Activated CD8-positive, alpha-beta memory T cell treated with anti-CD3 and anti-CD28 coated beads for 48 hours (primary cell): ENCODE measurements around the gene NVL.

Experiments
- DNase-seq, 3 experiments: peaks; one replicate each; pipeline ENCODE4 v3.0.0-alpha.2; 2020; ENCODE audit warnings: low read depth in 2 of 3, low spot score in 2 of 3

The NVL gene

GRCh38 chr1:224287714-224288113, 42.3 kb downstream of the NVL start:
- no peak for DNase-seq

- no peak for DNase-seq
These were observed 47.8 kb downstream of the NVL start for GRCh38 chr1:224282140-224282539.

GRCh38 chr1:224276771-224277487, 53.0 kb downstream of the NVL start:
- no peak for DNase-seq

- no peak for DNase-seq
These were observed 54.9 kb downstream of the NVL start for GRCh38 chr1:224274970-224275626.

DNA sequence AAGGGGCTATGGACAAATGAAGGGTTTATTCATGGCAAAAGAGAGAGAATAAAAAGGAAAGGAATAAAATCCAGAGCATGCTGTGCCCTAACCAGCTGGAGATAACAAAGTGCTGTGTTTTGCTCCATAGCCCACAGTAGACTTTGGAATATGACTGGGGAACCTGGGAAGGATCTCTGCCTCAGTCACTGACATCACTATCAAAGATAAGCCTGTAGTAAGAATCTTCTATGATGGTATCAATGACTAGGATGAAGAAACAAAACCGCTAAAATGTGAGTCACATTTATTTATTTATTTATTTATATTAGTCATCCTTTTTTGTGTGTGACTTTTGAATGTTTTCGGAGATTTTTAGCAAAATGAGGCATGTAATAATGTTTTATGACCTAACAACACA, 56.3 kb downstream of the NVL start:
- DNase-seq = no peak

GRCh38 chr1:224271106-224271505, 58.9 kb downstream of the NVL start:
- DNase-seq = no peak

GRCh38 chr1:224267925-224268324, 62.0 kb downstream of the NVL start:
- DNase-seq = no peak

DNA sequence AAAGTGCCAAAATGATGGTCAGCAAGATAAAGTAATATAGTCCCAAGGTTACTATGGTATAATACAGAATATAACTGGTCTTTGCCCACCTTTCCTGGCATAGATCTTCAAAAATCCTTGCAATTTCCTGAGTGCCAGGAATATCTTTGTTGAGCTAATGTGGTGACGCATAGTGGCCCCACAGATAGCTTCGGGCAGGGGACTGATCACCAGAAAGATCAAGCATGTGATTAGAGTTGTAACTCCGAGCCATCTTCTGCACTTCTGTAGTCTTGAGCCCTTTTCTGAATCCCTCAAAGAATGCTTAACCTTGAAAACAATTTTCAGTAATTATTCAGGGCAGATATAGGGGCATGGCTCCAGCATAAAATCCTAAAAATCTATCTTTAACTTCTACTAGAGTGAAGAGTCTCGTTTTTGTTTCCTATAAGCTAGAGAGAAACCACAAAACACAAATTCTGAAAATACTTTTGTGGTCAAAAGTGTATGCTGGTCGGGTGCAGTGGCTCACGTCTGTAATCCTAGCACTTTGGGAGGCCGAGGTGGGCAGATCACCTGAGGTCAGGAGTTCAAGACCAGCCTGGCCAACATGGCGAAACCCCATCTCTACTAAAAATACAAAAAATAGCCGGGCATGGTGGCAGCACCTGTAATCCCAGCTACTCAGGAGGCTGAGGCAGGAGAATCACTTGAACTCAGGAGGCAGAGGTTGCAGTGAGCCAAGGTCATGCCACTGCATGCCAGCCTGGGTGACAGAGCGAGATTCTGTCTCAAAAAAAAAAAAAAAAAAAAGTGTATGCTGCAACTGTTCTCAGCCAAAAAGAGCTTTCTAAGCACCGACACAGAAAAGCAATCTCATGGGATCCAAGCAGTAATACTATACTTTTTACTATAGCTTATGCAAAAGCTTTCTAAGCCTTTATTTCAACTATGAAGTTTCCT, 62.8 kb downstream of the NVL start:
- DNase-seq = no peak

- DNase-seq = no peak
These were observed 63.7 kb downstream of the NVL start for GRCh38 chr1:224266105-224266914.

- no peak for DNase-seq
These were observed 65.7 kb downstream of the NVL start for GRCh38 chr1:224264321-224264720.

GRCh38 chr1:224262373-224263054, 67.5 kb downstream of the NVL start:
- DNase-seq = no peak

DNA sequence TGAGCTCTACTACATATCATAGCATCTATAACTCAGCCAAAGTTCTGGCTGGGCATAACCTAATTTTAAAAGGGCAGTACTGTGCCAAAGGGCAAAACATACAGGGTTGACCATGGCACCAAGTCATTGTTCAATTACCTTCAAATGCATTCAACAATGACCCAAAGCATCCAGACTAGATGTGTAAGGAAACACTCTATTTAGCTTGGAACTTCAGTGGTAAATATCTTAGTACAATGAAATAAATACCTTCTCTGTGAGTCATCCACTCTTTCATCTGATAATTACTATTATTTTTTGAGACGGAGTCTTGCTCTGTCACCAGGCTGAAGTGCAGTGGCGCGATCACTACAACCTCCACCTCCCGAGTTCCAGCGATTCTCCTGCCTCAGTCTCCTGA, 70.0 kb downstream of the NVL start:
- no peak for DNase-seq

GRCh38 chr1:224258351-224258750, 71.6 kb downstream of the NVL start:
- DNase-seq = no peak

GRCh38 chr1:224256640-224257039, 73.3 kb downstream of the NVL start:
- DNase-seq = no peak

GRCh38 chr1:224253721-224254120, 76.3 kb downstream of the NVL start:
- no peak for DNase-seq

- no peak for DNase-seq
These were observed 77.5 kb downstream of the NVL start for GRCh38 chr1:224252479-224252878.

GRCh38 chr1:224251741-224252146, 78.2 kb downstream of the NVL start:
- DNase-seq = no peak

DNA sequence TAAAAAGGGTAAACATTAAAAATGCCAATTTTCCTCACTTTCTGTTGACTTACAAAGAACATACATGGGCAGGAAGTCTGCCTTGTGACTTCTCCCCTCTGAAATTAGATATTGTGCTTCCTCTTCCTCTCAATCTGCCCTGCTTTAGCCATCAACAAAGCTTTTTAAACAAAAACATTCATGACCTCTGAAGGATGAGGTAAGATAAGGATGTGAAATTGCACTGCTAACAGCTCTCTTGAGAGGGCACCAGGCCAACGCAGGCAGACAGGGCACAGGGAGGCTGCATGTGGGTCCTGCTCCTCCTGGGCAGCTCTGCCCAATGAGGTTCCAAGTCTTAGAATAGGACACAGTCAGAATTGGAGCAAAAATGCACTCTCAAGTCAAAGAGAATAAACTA, 84.8 kb downstream of the NVL start:
- DNase-seq = no peak

- DNase-seq = no peak
These were observed 91.2 kb downstream of the NVL start for GRCh38 chr1:224238756-224239155.

GRCh38 chr1:224238212-224238611, 91.8 kb downstream of the NVL start:
- no peak for DNase-seq
